GM19238 (cell line): ENCODE data around the gene PGK1.
"Not testable (repeated sequence)": the region's sequence is repeated elsewhere in the genome, so short reads cannot be mapped to it uniquely, and the experiment has no call there.

Experiments used
- DNase-seq: peaks from one replicate; pipeline ENCODE4 v3.0.0; 2011; ENCODE audit warnings: low spot score; ENCODE audit not compliant: insufficient read length

Gene PGK1

DNA sequence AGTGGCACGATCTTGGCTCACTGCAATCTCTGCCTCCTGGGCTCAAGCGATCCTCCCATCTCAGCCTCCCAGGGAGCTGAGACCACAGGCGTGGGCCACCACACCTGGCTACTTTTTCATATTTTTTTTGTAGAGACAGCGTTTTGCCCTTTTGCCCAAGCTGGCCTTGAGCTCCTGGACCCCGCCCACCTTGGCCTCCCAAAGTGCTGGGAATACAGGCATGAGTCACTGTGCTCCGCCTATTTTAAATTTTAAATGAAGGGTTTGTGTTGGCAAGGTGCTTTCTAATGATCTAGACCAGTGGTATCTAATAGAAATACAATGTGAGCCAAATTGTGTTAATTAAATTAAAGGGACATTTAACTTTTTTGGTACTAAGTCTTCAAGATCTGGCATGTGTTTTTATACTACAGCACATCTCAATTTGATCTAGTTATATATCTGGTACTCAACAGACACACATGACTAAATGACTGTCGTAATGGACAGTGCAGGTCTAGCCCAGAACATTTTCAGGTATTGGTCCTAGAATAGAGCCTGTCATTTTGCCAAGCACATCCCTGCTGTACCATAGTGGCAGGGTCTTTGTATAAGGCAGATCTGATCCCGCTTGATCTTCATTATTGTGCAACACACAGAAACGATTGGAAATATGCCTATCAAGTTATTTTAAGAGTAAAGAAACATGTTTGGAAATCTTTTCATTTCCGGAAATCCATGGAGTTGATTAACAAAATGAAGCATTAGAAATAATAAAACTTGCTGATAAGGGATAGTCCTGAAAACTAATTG lies 7.3 kb downstream of the PGK1 start:
- no peak for DNase-seq

GRCh38 chrX:78116365-78116764 lies 12.3 kb downstream of the PGK1 start:
- DNase-seq, result no peak

DNA sequence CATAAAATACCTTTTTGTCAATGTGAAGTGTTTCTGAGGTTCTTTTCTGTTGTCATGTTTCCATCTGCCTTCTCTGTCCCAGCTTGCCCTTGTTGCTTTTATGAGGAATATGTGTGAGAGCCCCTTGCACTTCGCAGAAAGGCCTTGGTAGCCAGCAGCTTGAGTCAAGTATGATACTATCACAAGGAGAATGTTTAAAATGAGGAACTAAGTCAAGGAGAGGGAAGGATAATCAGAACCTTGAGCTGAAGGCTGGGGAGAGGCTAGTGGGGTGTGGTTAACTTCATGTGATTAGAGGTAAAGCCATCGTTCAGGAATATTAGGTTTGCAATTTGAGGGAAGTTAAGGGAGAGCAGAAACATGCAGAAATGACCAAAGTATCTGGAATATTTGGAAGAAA lies 12.7 kb downstream of the PGK1 start:
- no peak for DNase-seq

GRCh38 chrX:78118628-78119027 lies 14.6 kb downstream of the PGK1 start:
- DNase-seq, result no peak

DNA sequence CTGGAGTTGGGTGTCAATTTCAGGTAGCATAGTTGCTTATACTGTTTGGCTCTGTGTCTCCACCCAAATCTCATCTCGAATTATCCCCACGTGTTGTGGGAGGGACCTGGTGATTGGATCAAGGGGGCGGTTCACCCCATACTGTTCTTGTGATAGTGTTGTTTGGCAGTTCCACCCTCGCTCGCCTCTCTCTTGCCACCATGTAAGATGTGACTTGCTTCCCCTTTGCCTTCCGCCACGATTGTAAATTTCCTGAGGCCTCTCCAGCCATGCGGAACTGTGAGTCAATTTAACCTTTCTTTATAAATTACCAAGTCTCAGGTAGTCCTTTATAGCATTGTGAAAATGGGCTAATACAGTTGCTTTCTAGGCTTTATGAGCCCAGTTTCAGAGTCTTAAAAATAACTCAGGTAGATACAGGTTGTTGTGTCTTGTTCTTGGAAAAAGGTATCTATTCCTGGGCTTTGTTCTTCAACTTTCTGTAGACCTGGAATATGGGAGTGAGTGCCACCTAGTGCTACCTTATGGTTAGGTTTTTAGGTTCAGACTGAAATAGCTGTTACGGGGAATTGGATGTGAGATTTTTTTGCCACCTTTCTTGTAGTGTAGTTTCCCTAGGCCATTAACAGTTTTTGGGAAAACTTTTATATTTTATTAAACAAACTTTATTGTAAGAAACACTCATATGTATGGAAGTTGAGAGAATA lies 15.6 kb downstream of the PGK1 start:
- DNase-seq, result no peak

DNA sequence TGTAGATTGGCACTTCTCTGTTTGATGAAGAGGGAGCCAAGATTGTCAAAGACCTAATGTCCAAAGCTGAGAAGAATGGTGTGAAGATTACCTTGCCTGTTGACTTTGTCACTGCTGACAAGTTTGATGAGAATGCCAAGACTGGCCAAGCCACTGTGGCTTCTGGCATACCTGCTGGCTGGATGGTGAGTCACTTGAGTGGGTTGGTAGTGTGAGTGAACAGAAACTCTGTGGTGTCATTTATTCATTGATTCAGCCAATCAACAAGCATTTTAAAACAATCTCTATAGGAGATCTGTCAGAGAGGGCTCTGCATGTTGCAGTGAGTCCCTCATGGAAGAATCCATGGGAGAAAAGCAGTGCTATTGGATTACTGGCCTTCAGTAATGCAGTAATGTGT lies 19.1 kb downstream of the PGK1 start:
- no peak for DNase-seq

GRCh38 chrX:78124307-78124706 lies 20.3 kb downstream of the PGK1 start:
- no peak for DNase-seq

DNA sequence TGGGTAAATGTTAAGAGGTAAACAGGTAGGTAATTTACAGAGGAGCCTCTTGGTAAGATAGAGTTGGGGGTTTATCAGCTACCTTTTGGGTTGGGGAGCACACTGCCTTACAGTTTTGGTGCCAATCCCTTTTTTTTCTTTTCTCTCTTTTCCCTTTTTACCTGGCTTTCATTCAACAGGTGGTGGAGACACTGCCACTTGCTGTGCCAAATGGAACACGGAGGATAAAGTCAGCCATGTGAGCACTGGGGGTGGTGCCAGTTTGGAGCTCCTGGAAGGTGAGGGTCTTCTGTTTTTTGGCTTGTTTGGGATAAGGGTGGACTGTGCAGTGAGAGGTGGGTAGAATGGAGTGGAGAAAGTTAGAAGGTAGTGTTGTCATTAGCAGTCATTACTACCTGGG lies 21.1 kb downstream of the PGK1 start:
- DNase-seq, result no peak

GRCh38 chrX:78125781-78126180 lies 21.7 kb downstream of the PGK1 start:
- DNase-seq, result not testable (repeated sequence)

DNA sequence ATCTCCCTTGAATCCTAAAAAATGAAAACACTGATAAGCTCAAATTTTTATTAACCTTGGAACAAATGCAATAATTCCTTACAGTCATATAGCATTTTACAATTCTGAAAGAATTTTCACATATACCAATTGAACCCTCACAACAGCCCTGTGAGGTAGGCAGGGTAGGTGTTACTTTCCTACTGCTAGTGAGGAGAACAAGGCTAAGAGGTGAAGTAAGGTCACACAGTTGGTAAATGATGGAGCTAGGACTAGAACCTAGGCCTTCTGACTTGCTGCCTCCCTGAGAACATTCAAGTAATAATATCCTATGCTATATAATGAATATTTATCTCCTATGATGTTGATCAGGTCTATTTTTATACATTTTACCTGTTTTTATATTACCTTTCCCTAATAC lies 25.7 kb downstream of the PGK1 start:
- no peak for DNase-seq

GRCh38 chrX:78130396-78130795 lies 26.3 kb downstream of the PGK1 start:
- no peak for DNase-seq

DNA sequence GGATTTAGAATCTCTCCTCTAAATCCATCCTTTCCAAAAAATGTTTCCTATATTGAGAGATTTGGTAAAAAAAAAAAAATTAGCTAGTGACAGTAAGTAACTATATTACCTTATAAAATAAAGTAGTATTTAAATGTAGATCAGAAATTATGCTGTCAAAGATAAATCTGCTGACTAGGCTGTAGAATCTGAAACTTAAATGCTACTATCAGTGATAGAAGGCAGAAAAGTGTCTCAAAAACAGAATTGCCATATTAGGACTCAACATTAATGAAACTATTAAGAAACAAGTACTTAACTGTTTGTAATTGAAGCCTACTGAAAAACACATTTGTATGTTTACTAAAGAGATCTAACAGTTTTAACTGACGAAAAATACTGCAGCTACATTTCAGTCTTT lies 27.1 kb downstream of the PGK1 start:
- no peak for DNase-seq

DNA sequence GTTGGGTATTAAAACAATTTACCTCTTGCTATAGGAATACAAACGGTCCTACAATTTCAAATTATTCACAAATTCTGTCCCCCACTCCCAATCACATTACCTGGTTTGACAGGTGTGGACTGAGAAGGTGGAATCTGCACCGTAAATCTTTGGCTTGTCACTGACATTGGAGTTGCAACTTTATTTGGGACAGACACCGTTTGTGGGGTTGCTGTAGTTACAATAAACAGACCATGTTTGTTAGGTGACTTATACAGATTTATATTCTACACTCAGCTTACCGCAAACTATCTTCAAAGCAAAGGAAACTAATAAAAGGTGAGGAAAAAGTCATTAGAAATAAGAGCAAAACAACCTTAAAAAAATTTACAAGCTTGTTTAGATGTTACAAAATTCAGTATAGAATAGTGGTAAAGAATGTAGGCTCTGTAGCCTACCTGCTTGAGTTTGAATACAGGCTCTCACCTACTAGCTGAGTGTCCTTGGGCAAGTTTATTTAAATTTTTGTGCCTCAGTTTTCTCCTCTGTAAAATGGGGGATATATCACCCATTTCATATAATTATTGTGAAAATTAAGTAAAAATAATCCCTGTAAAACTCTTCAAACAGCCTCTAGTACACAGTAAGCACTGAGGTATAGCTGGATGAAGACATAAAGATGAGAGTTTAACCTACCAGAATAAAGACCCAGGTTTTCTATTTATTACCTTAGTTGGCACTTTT lies 29.4 kb downstream of the PGK1 start:
- no peak for DNase-seq

DNA sequence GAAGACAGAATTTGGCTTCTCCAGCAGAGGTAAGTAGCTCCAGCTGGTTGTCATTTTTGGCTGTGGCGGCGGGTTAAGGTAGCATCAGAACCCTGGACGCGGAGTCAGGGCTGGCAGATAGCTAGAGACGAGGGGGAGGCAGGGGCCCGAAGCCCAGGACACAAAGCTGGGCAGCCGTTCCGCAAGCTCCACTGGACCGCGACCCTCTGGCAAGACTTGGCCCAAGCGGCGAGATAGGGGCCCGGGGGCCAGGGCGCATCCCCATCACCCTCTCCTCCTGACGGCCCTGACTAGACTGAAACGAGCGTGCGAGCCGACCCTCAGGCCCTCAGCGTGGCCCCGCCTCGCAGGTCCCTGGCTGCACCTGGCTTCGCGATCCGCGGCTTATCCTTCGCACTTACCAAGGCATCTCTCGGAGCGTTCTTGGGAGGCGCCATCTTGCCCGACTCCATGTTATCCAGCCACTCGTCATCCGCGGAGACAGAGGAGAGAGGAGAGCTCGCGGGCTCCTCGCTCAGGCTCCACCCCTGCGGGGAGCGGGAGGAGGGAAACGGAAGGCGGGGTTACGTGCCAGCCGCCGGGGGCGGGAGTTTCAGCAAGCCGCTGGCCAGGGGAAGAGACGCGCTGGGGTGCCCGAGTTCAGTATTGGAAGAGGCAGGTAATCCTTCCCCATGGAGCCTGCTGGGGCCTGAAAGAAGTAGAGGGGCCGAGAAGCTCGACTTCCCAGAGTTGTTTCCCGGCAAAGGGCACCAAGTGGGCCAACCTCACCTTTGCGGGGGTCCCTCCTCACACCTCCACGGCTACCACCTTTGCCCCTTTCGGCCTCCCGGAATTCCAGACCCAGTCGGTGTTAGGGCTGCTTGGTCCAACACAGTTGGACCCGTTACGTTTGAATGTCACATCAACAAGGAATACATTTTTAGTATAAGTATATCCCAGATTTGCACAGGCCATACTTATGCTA lies 35.4 kb downstream of the PGK1 start, which contains the start of gene TAF9B:
Gene TAF9B (minus strand): TSS at position 491 of the 964 bp plus-strand sequence. CDS start 39 bp downstream, at position 452.
- peak; percentile 76 for DNase-seq

DNA sequence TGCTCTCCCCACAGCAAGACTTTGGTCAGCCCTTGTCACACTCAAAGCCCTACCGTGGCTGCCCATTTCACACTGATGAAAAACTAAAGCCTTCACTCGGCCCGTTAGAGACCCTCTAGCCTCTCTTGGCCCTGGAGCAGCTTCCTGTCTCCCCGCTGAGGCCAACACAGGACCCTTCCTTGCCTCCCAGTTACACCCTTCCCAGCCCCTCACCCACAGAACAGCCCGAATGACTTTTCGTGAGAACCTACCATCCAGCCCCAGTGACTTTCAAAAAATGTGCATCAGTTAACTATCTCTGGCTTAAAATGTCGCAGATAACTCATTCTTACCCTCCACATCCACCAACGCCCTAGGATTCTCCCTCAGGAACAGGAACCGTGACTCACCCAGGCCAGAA lies 36.2 kb downstream of the PGK1 start:
- no peak for DNase-seq

GRCh38 chrX:78147002-78147540 lies 43.0 kb downstream of the PGK1 start:
- not testable (repeated sequence) for DNase-seq

GRCh38 chrX:78157373-78157772 lies 53.3 kb downstream of the PGK1 start:
- not testable (repeated sequence) for DNase-seq

- DNase-seq, result not testable (repeated sequence)
Measured at GRCh38 chrX:78157846-78158245, 53.8 kb downstream of the PGK1 start.

DNA sequence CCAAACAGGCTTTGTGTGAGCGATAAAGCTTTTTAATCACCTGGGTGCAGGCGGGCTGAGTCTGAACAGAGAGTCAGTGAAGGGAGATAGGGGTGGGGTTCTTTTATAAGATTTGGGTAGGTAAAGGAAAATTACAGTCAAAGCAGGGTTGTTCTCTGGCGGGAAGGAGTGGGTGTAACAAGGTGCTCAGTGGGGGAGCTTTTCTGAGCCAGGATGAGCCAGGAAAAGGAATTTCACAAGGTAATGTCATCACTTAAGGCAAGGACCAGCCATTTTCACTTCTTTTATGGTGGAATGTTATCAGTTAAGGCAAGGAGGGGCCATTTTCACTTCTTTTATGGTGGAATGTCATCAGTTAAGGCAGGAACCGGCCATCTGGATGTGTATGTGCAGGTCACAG lies 56.7 kb downstream of the PGK1 start:
- not testable (repeated sequence) for DNase-seq

- DNase-seq, result not testable (repeated sequence)
Measured at GRCh38 chrX:78163175-78163574, 59.1 kb downstream of the PGK1 start.

- DNase-seq, result no peak
Measured at GRCh38 chrX:78165425-78165824, 61.4 kb downstream of the PGK1 start.
